K562 (cell line): ENCODE data around the gene RNF167. TPM values are rescaled to one million over a fixed set of nuclear protein-coding genes. Genes with fewer than 3 reads are reported as not detected.

Experiments
- ASH1L ChIP-seq: fragments of 450-650 bp; IDR thresholded peaks from 2 replicates; pipeline ENCODE4 v1.6.1; 2018; ENCODE audit warnings: borderline replicate concordance, mild to moderate bottlenecking, low read depth; ENCODE audit not compliant: partially characterized antibody
- FIP1L1 ChIP-seq: fragments of 200-400 bp; formaldehyde crosslinking; IDR thresholded peaks from 2 replicates; pipeline ENCODE4 v1.6.1; 2018; ENCODE audit warnings: mild to moderate bottlenecking, low read depth, low read length; ENCODE audit not compliant: poor library complexity, severe bottlenecking
- MIER1 ChIP-seq: fragments of 450-650 bp; IDR thresholded peaks from 2 replicates; pipeline ENCODE4 v1.6.1; 2016; ENCODE audit warnings: antibody characterized with exemption, mild to moderate bottlenecking, low read depth
- NONO ChIP-seq, 2 experiments: fragments of 200-400 bp in 1 of 2; fragments of 450-650 bp in 1 of 2; formaldehyde crosslinking in 1 of 2; IDR thresholded peaks; 2 replicates each; pipeline ENCODE4 v1.6.1; 2017; ENCODE audit warnings: low read depth in 2 of 2, mild to moderate bottlenecking in 2 of 2, moderate library complexity in 2 of 2, low read length in 1 of 2
- NRF1 ChIP-seq, 2 experiments: fragments of 450-650 bp; IDR thresholded peaks in 1 of 2; conservative IDR thresholded peaks in 1 of 2; 2 replicates each; pipeline ENCODE4 v1.6.1; 2014; ENCODE audit warnings: mild to moderate bottlenecking in 2 of 2
- ZBTB34 ChIP-seq: fragments of 250-450 bp; sonication (Bioruptor Pico); IDR thresholded peaks from 2 replicates; pipeline ENCODE4 v1.8.0; 2021; ENCODE audit warnings: mild to moderate bottlenecking, moderate library complexity
- ZBTB40 ChIP-seq, 2 experiments: fragments of 450-650 bp in 1 of 2; sonication (generic) in 1 of 2; formaldehyde crosslinking in 1 of 2; IDR thresholded peaks; 2 replicates each; pipeline versions ENCODE4 v1.7.1 to v1.9.0; 2016 to 2022; ENCODE audit warnings: inconsistent platforms in 1 of 2, mild to moderate bottlenecking in 1 of 2, missing genetic modification reagents in 1 of 2
- ZNF12 ChIP-seq: sonication (generic); formaldehyde crosslinking; IDR thresholded peaks from 2 replicates; pipeline ENCODE4 v1.4.0; 2020; ENCODE audit warnings: mild to moderate bottlenecking, missing genetic modification reagents
- ZNF766 ChIP-seq: fragments of 200-800 bp; sonication (Bioruptor generic); conservative IDR thresholded peaks from 2 replicates; pipeline ENCODE4 v1.6.1; 2016; ENCODE audit warnings: missing genetic modification characterization, missing compliant biosample characterization
- polyA plus RNA-seq, 8 experiments: library from polyadenylated mRNA; depleted of rRNA in 4 of 8; stranded (reverse) in 5 of 8; unstranded in 3 of 8; fragments of >200 nt; fragmentation: Nextera tagmentation in 2 of 8; fragmentation: Illumina TruSeq in 1 of 8; extraction: Ambion mirVana in 2 of 8; extraction: Trizol in 1 of 8; gene quantifications; 2 replicates each; pipeline versions ENCODE4 v1.2.1 to v1.2.3, GENCODE V29; 2011 to 2014; ENCODE audit warnings: inconsistent platforms in 1 of 8, missing spikeins in 1 of 8
- total RNA-seq, 7 experiments: library from RNA; depleted of rRNA in 6 of 7; stranded (reverse); fragments of >200 nt in 6 of 7; fragmentation: Illumina TruSeq in 2 of 7; extraction: Trizol in 2 of 7; gene quantifications; 2 replicates each; pipeline versions ENCODE4 v1.2.1 to v1.2.3, GENCODE V29; 2011 to 2021; ENCODE audit warnings: low replicate concordance in 1 of 7
- TF ChIP-seq, protein P1 (sequence below): fragments of 450-650 bp; formaldehyde crosslinking; IDR thresholded peaks from 2 replicates; pipeline ENCODE4 v1.4.0; 2022; ENCODE audit warnings: missing genetic modification characterization
- TF ChIP-seq, protein P2 (sequence below): fragments of 450-650 bp; IDR thresholded peaks from 2 replicates; pipeline ENCODE4 v1.6.1; 2017; ENCODE audit warnings: antibody characterized with exemption

RNF167 gene
- total and polyA plus RNA-seq, 9 of the 15 experiments (the other 6 are each of a cell fraction or from before 2014, with no cell fraction given) = 16.5 to 143 (median 45.5) TPM

DNA sequence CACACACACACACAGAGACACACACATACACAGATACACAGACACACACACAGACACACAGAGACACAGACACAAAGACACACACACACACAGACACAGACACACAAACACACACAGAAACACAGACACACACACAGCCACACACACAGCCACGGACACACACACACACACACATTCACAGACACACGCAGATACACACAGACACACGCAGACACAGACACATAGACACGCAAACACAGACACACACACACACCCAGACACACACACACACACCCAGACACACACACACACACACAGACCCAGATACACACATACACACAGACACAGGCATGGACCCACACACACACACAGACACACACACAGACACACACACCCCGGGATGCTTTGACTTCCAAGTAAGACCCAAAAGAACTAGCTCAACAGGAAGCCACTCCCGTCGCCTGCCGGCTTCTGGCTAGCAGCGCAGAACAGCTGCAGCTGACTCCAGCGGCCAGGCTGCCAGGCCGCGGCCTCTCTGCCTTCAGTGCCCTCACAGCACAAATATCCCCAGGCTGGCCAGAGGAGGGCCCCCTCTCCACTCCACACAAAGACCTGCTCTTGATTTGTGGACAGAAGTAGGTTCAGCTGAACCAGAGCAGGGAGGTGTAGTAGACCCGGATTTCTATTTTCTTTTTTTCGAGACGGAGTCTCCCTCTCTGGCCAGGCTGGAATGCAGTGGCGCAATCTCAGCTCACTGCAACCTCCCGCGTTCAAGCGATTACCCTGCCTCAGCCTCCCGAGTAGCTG is 31.2 kb upstream of the RNF167 start (continued):
- no peak for TF ChIP-seq ZBTB34 (CRISPR knock-in tag)
- TF ChIP-seq ZNF12 (CRISPR knock-in tag) = no peak
- no peak for TF ChIP-seq FIP1L1
- 0 out of 2 replicates have a peak, but pooled peaks have one; percentile 33 for TF ChIP-seq MIER1
- peak; percentile 54; the same call in 1 of the 2 replicates for TF ChIP-seq ZBTB40 (IDR thresholded peaks at IDR 0.05)
- TF ChIP-seq ZBTB40 (CRISPR knock-in tag; IDR thresholded peaks at IDR 0.05) = no peak
- peak; percentile 30 to 41; a peak in 2 of 4 replicates for TF ChIP-seq NRF1 (conservative IDR thresholded peaks at IDR 0.05 in 1 of 2, IDR thresholded peaks at IDR 0.05 in 1 of 2)
- TF ChIP-seq, protein P1, sequence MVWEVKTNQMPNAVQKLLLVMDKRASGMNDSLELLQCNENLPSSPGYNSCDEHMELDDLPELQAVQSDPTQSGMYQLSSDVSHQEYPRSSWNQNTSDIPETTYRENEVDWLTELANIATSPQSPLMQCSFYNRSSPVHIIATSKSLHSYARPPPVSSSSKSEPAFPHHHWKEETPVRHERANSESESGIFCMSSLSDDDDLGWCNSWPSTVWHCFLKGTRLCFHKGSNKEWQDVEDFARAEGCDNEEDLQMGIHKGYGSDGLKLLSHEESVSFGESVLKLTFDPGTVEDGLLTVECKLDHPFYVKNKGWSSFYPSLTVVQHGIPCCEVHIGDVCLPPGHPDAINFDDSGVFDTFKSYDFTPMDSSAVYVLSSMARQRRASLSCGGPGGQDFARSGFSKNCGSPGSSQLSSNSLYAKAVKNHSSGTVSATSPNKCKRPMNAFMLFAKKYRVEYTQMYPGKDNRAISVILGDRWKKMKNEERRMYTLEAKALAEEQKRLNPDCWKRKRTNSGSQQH (CRISPR knock-in tag) = peak; percentile 92
- TF ChIP-seq, protein P2, sequence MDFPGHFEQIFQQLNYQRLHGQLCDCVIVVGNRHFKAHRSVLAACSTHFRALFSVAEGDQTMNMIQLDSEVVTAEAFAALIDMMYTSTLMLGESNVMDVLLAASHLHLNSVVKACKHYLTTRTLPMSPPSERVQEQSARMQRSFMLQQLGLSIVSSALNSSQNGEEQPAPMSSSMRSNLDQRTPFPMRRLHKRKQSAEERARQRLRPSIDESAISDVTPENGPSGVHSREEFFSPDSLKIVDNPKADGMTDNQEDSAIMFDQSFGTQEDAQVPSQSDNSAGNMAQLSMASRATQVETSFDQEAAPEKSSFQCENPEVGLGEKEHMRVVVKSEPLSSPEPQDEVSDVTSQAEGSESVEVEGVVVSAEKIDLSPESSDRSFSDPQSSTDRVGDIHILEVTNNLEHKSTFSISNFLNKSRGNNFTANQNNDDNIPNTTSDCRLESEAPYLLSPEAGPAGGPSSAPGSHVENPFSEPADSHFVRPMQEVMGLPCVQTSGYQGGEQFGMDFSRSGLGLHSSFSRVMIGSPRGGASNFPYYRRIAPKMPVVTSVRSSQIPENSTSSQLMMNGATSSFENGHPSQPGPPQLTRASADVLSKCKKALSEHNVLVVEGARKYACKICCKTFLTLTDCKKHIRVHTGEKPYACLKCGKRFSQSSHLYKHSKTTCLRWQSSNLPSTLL = 0 out of 2 replicates have a peak, but pooled peaks have one; percentile 16
- TF ChIP-seq ZNF766 = no peak
- TF ChIP-seq NONO (IDR thresholded peaks at IDR 0.05; ENCODE audit: low read depth in 2 of 2, low read length in 1 of 2) = no peak
- TF ChIP-seq ASH1L = peak; percentile 20
